Hepatocyte (in vitro differentiated cells): Measurements from ENCODE around the gene ADAM8. TPM values are rescaled to one million over a fixed set of nuclear protein-coding genes. Genes with fewer than 3 reads are reported as not detected.

ENCODE experiments used
- DNase-seq: peaks from one replicate; pipeline ENCODE4 v3.0.0-alpha.2; 2016; ENCODE audit warnings: low spot score
- H2AFZ ChIP-seq: fragments of 200-600 bp; sonication (generic); 2 replicates; pipeline ENCODE4 v1.6.0; 2016; ENCODE audit warnings: antibody characterized with exemption, mild to moderate bottlenecking
- H3K27ac ChIP-seq: fragments of 200-600 bp; sonication (generic); 2 replicates; pipeline ENCODE4 v1.5.1; 2016; ENCODE audit warnings: mild to moderate bottlenecking
- H3K27me3 ChIP-seq: fragments of 200-600 bp; sonication (generic); 2 replicates; pipeline ENCODE4 v1.6.1; 2016
- H3K36me3 ChIP-seq: fragments of 200-600 bp; sonication (generic); replicated peaks from 2 replicates; pipeline ENCODE4 v1.5.1; 2016; ENCODE audit warnings: low read depth; ENCODE audit not compliant: insufficient read depth
- H3K4me1 ChIP-seq: fragments of 200-600 bp; sonication (generic); 2 replicates; pipeline ENCODE4 v1.5.1; 2016; ENCODE audit warnings: mild to moderate bottlenecking, moderate library complexity; ENCODE audit not compliant: insufficient read depth
- H3K4me2 ChIP-seq: fragments of 200-600 bp; sonication (generic); 2 replicates; pipeline ENCODE4 v1.6.0; 2016
- H3K4me3 ChIP-seq: fragments of 200-600 bp; sonication (generic); 2 replicates; pipeline ENCODE4 v1.5.1; 2016; ENCODE audit warnings: mild to moderate bottlenecking
- H3K79me2 ChIP-seq: fragments of 200-600 bp; sonication (generic); 2 replicates; pipeline ENCODE4 v1.6.0; 2017; ENCODE audit warnings: mild to moderate bottlenecking
- H3K9me2 ChIP-seq: fragments of 200-600 bp; sonication (generic); replicated peaks from 2 replicates; pipeline ENCODE4 v1.6.0; 2017; ENCODE audit warnings: mild to moderate bottlenecking; ENCODE audit not compliant: insufficient read depth
- H3K9me3 ChIP-seq: fragments of 200-600 bp; sonication (generic); 2 replicates; pipeline ENCODE4 v1.5.1; 2016; ENCODE audit warnings: low read depth, mild to moderate bottlenecking
- H4K20me1 ChIP-seq: fragments of 200-600 bp; sonication (generic); 2 replicates; pipeline ENCODE4 v1.6.0; 2016; ENCODE audit warnings: mild to moderate bottlenecking; ENCODE audit not compliant: insufficient read depth, poor library complexity, severe bottlenecking
- CTCF ChIP-seq: fragments of 200-600 bp; sonication (generic); IDR thresholded peaks from 2 replicates; pipeline ENCODE4 v1.5.1; 2016; ENCODE audit warnings: antibody characterized with exemption, mild to moderate bottlenecking; ENCODE audit not compliant: poor library complexity
- EZH2 ChIP-seq: fragments of 200-600 bp; sonication (generic); IDR thresholded peaks from 2 replicates; pipeline ENCODE4 v1.6.1; 2016; ENCODE audit warnings: antibody characterized with exemption, mild to moderate bottlenecking, borderline replicate concordance
- EZH2phosphoT487 ChIP-seq: fragments of 200-600 bp; sonication (generic); IDR thresholded peaks from one replicate; pipeline ENCODE4 v1.6.1; 2018; ENCODE audit warnings: antibody characterized with exemption, mild to moderate bottlenecking, low read depth, moderate library complexity; ENCODE audit not compliant: unreplicated experiment, severe bottlenecking
- WGBS: methylation state at CpG from one replicate; pipeline ENCODE4 v1.1.6; 2016; ENCODE audit warnings: low lambda C conversion rate; ENCODE audit errors: missing lambda C conversion rate; 5-methylcytosine and 5-hydroxymethylcytosine counted together
- polyA plus RNA-seq: library from polyadenylated mRNA; unstranded; fragments of >200 nt; fragmentation: Nextera tagmentation; extraction: Ambion mirVana; gene quantifications from 2 replicates; pipeline ENCODE4 v1.2.1, GENCODE V29; 2016
- total RNA-seq: library from RNA; depleted of rRNA; stranded (reverse); fragments of >200 nt; gene quantifications from 2 replicates; pipeline ENCODE4 v1.2.3, GENCODE V29; 2014

Gene ADAM8
- total and polyA plus RNA-seq, 2 experiments from 2014 or later, result 1.9 to 3.0 TPM

DNA sequence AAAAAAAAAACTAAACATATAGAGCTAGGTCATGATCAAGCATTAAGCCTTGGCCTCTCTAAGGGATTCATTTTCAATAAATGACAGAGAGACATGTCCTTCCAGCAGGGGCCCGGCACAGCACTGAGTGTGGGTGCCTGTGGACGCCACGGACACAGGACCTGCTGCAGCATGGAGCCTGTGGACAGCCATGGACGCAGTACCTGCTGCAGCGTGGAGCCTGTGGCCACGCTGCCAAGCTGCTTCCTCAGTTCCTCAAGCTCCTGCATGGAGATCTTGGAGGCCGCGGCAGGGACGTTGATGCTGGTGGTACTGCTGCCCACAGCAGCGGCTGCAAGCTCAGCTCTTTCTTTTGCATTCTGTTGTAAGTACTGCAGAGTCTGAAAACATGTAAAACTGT, 22.6 kb upstream of the ADAM8 start:
- no peak overlapping the region for H3K4me3 ChIP-seq
- no peak overlapping the region for H3K4me2 ChIP-seq
- no peaks in the 10 kb centered on the region for H3K4me1 ChIP-seq
- H3K27me3 ChIP-seq, result no peaks in the 10 kb centered on the region
- H3K36me3 ChIP-seq, result no peaks in the 10 kb centered on the region
- DNase-seq, result no peak
- H3K9me2 ChIP-seq, result no peaks in the 10 kb centered on the region
- H2AFZ ChIP-seq, result no peak overlapping the region
- WGBS, result 96% methylated on average over 10 of the region's 10 CpGs
- no peaks in the 10 kb centered on the region for H3K9me3 ChIP-seq
- peaks cover 17% of the 10 kb centered on the region for H4K20me1 ChIP-seq
- TF ChIP-seq CTCF (no peak), EZH2 (no peak), EZH2phosphoT487 (no peak)
- no peak overlapping the region for H3K27ac ChIP-seq
- H3K79me2 ChIP-seq, result peaks cover 22% of the 10 kb centered on the region

GRCh38 chr10:133298466-133298865, 21.8 kb upstream of the ADAM8 start:
- no peak for DNase-seq
- no peak overlapping the region for H3K27ac ChIP-seq
- no peaks in the 10 kb centered on the region for H3K27me3 ChIP-seq
- H3K36me3 ChIP-seq, result no peaks in the 10 kb centered on the region
- H3K79me2 ChIP-seq, result peaks cover 15% of the 10 kb centered on the region
- TF ChIP-seq EZH2, result no peak
- TF ChIP-seq EZH2phosphoT487, result no peak
- TF ChIP-seq CTCF, result no peak
- H3K9me2 ChIP-seq, result no peaks in the 10 kb centered on the region
- H3K4me1 ChIP-seq, result no peaks in the 10 kb centered on the region
- 93% methylated on average over 14 of the region's 14 CpGs for WGBS
- no peak overlapping the region for H3K4me3 ChIP-seq
- H3K9me3 ChIP-seq, result no peaks in the 10 kb centered on the region
- no peak overlapping the region for H3K4me2 ChIP-seq
- H2AFZ ChIP-seq, result no peak overlapping the region
- peaks cover 10% of the 10 kb centered on the region for H4K20me1 ChIP-seq

GRCh38 chr10:133297504-133297903, 20.8 kb upstream of the ADAM8 start:
- H4K20me1 ChIP-seq, result peaks cover 2% of the 10 kb centered on the region
- no peaks in the 10 kb centered on the region for H3K9me2 ChIP-seq
- H3K36me3 ChIP-seq, result no peaks in the 10 kb centered on the region
- no peak overlapping the region for H3K27ac ChIP-seq
- no peak overlapping the region for H2AFZ ChIP-seq
- H3K9me3 ChIP-seq, result no peaks in the 10 kb centered on the region
- no peaks in the 10 kb centered on the region for H3K4me1 ChIP-seq
- peaks cover 5% of the 10 kb centered on the region for H3K79me2 ChIP-seq
- no peak overlapping the region for H3K4me2 ChIP-seq
- no peak for DNase-seq
- TF ChIP-seq EZH2phosphoT487 (no peak), EZH2 (no peak), CTCF (no peak)
- H3K4me3 ChIP-seq, result no peak overlapping the region
- H3K27me3 ChIP-seq, result no peaks in the 10 kb centered on the region
- 97% methylated on average over 10 of the region's 10 CpGs for WGBS
